SJSA1 (cell line): ENCODE data around the gene CLEC19A. TPM values are rescaled to one million over a fixed set of nuclear protein-coding genes. Genes with fewer than 3 reads are reported as not detected.
"Not testable (repeated sequence)": the region's sequence is repeated elsewhere in the genome, so short reads cannot be mapped to it uniquely, and the experiment has no call there.

Experiments
- DNase-seq, 2 experiments: peaks; one replicate each; pipeline ENCODE4 v3.0.0-alpha.2; 2015 to 2020; ENCODE audit warnings: low spot score in 2 of 2, low read depth in 1 of 2
- H3K27ac ChIP-seq: fragments of 250-450 bp; sonication (Bioruptor Pico); 2 replicates; pipeline ENCODE4 v1.5.1; 2020; ENCODE audit warnings: mild to moderate bottlenecking, moderate library complexity
- H3K27me3 ChIP-seq: fragments of 250-450 bp; sonication (Bioruptor Pico); replicated peaks from 2 replicates; pipeline ENCODE4 v1.5.1; 2020; ENCODE audit warnings: mild to moderate bottlenecking, moderate library complexity
- H3K36me3 ChIP-seq: fragments of 250-450 bp; sonication (Bioruptor Pico); 2 replicates; pipeline ENCODE4 v1.5.1; 2020; ENCODE audit warnings: mild to moderate bottlenecking
- H3K4me1 ChIP-seq: fragments of 250-450 bp; sonication (Bioruptor Pico); replicated peaks from 2 replicates; pipeline ENCODE4 v1.6.1; 2021; ENCODE audit warnings: mild to moderate bottlenecking
- H3K4me3 ChIP-seq: fragments of 250-450 bp; sonication (Bioruptor Pico); 2 replicates; pipeline ENCODE4 v1.5.1; 2020; ENCODE audit warnings: mild to moderate bottlenecking
- H3K9me3 ChIP-seq: fragments of 250-450 bp; sonication (Bioruptor Pico); replicated peaks from 2 replicates; pipeline ENCODE4 v1.5.1; 2020; ENCODE audit warnings: mild to moderate bottlenecking
- total RNA-seq: library from RNA; depleted of rRNA; stranded (reverse); fragments of >200 nt; shearing (Covaris generic); gene quantifications from 2 replicates; pipeline ENCODE4 v1.2.3, GENCODE V29; 2014

The CLEC19A gene
- total RNA-seq, 1 experiment from 2014 or later: not detected

- Histone ChIP-seq H3K4me3 (no peak overlapping the region), H3K9me3 (no peaks in the 10 kb centered on the region), H3K27me3 (no peaks in the 10 kb centered on the region), H3K27ac (no peak overlapping the region), H3K36me3 (no peaks in the 10 kb centered on the region), H3K4me1 (no peaks in the 10 kb centered on the region)
- no peak for DNase-seq
Measured at GRCh38 chr16:19316846-19317245, 31.3 kb downstream of the CLEC19A start.

- H3K27me3 ChIP-seq, H3K27ac ChIP-seq, DNase-seq, H3K4me3 ChIP-seq, H3K36me3 ChIP-seq, H3K4me1 ChIP-seq, H3K9me3 ChIP-seq: not testable (repeated sequence)
Measured at GRCh38 chr16:19321186-19321585, 35.7 kb downstream of the CLEC19A start.

GRCh38 chr16:19323596-19323995 is 38.1 kb downstream of the CLEC19A start:
- H3K9me3 ChIP-seq: no peaks in the 10 kb centered on the region
- no peaks in the 10 kb centered on the region for H3K4me1 ChIP-seq
- no peak for DNase-seq
- no peaks in the 10 kb centered on the region for H3K36me3 ChIP-seq
- no peaks in the 10 kb centered on the region for H3K27me3 ChIP-seq
- H3K4me3 ChIP-seq: no peak overlapping the region
- no peak overlapping the region for H3K27ac ChIP-seq

- no peak for DNase-seq
- Histone ChIP-seq H3K4me1 (no peaks in the 10 kb centered on the region), H3K9me3 (no peaks in the 10 kb centered on the region), H3K27ac (no peak overlapping the region), H3K36me3 (no peaks in the 10 kb centered on the region), H3K27me3 (no peaks in the 10 kb centered on the region), H3K4me3 (no peak overlapping the region)
Measured at GRCh38 chr16:19328364-19328763, 42.8 kb downstream of the CLEC19A start.

GRCh38 chr16:19329932-19330331 is 44.4 kb downstream of the CLEC19A start:
- Histone ChIP-seq H3K36me3 (no peaks in the 10 kb centered on the region), H3K9me3 (no peaks in the 10 kb centered on the region), H3K27me3 (no peaks in the 10 kb centered on the region), H3K4me1 (no peaks in the 10 kb centered on the region), H3K4me3 (no peak overlapping the region), H3K27ac (no peak overlapping the region)
- DNase-seq: no peak

GRCh38 chr16:19330841-19331397 is 45.4 kb downstream of the CLEC19A start:
- Histone ChIP-seq H3K27ac (no peak overlapping the region), H3K27me3 (no peaks in the 10 kb centered on the region), H3K9me3 (no peaks in the 10 kb centered on the region), H3K4me3 (no peak overlapping the region), H3K4me1 (no peaks in the 10 kb centered on the region), H3K36me3 (no peaks in the 10 kb centered on the region)
- peak in 1 of 2 experiments; percentile 4 for DNase-seq

GRCh38 chr16:19331794-19332193 is 46.3 kb downstream of the CLEC19A start:
- no peak for DNase-seq
- Histone ChIP-seq H3K4me1 (no peaks in the 10 kb centered on the region), H3K9me3 (no peaks in the 10 kb centered on the region), H3K36me3 (no peaks in the 10 kb centered on the region), H3K27ac (no peak overlapping the region), H3K27me3 (no peaks in the 10 kb centered on the region), H3K4me3 (no peak overlapping the region)

GRCh38 chr16:19338335-19338734 is 52.8 kb downstream of the CLEC19A start:
- Histone ChIP-seq H3K4me3 (no peak overlapping the region), H3K4me1 (no peaks in the 10 kb centered on the region), H3K36me3 (no peaks in the 10 kb centered on the region), H3K27me3 (no peaks in the 10 kb centered on the region), H3K27ac (no peak overlapping the region), H3K9me3 (no peaks in the 10 kb centered on the region)
- no peak for DNase-seq

- no peak for DNase-seq
- no peaks in the 10 kb centered on the region for H3K9me3 ChIP-seq
- no peaks in the 10 kb centered on the region for H3K36me3 ChIP-seq
- H3K27ac ChIP-seq: no peak overlapping the region
- H3K4me3 ChIP-seq: no peak overlapping the region
- H3K27me3 ChIP-seq: no peaks in the 10 kb centered on the region
- no peaks in the 10 kb centered on the region for H3K4me1 ChIP-seq
Measured at GRCh38 chr16:19344224-19344801, 58.8 kb downstream of the CLEC19A start.

- no peaks in the 10 kb centered on the region for H3K4me1 ChIP-seq
- H3K27ac ChIP-seq: no peak overlapping the region
- no peak overlapping the region for H3K4me3 ChIP-seq
- H3K9me3 ChIP-seq: no peaks in the 10 kb centered on the region
- no peak for DNase-seq
- no peaks in the 10 kb centered on the region for H3K36me3 ChIP-seq
- no peaks in the 10 kb centered on the region for H3K27me3 ChIP-seq
Measured at GRCh38 chr16:19344980-19345379, 59.4 kb downstream of the CLEC19A start.

GRCh38 chr16:19346335-19346922 is 60.9 kb downstream of the CLEC19A start:
- DNase-seq: no peak
- Histone ChIP-seq H3K36me3 (no peaks in the 10 kb centered on the region), H3K4me1 (no peaks in the 10 kb centered on the region), H3K27ac (no peak overlapping the region), H3K4me3 (no peak overlapping the region), H3K9me3 (no peaks in the 10 kb centered on the region), H3K27me3 (no peaks in the 10 kb centered on the region)

- H3K9me3 ChIP-seq: no peaks in the 10 kb centered on the region
- H3K36me3 ChIP-seq: no peaks in the 10 kb centered on the region
- no peak for DNase-seq
- no peak overlapping the region for H3K27ac ChIP-seq
- H3K4me1 ChIP-seq: no peaks in the 10 kb centered on the region
- no peaks in the 10 kb centered on the region for H3K27me3 ChIP-seq
- no peak overlapping the region for H3K4me3 ChIP-seq
Measured at GRCh38 chr16:19348125-19348524, 62.6 kb downstream of the CLEC19A start.

- Histone ChIP-seq H3K9me3 (no peaks in the 10 kb centered on the region), H3K36me3 (no peaks in the 10 kb centered on the region), H3K27ac (no peak overlapping the region), H3K27me3 (no peaks in the 10 kb centered on the region), H3K4me1 (no peaks in the 10 kb centered on the region), H3K4me3 (no peak overlapping the region)
- DNase-seq: no peak
Measured at GRCh38 chr16:19348578-19349315, 63.2 kb downstream of the CLEC19A start.

GRCh38 chr16:19354371-19354770 is 68.8 kb downstream of the CLEC19A start:
- H3K4me1 ChIP-seq: no peaks in the 10 kb centered on the region
- DNase-seq: no peak
- H3K9me3 ChIP-seq: no peaks in the 10 kb centered on the region
- H3K36me3 ChIP-seq: no peaks in the 10 kb centered on the region
- H3K27me3 ChIP-seq: no peaks in the 10 kb centered on the region; the same call in 1 of the 2 replicates
- H3K27ac ChIP-seq: no peak overlapping the region
- H3K4me3 ChIP-seq: no peak overlapping the region
